D721Med (cell line): ENCODE measurements around the gene MCM10.

Experiments
- DNase-seq: peaks from one replicate; pipeline ENCODE4 v3.0.0; 2011; ENCODE audit warnings: low spot score; ENCODE audit not compliant: insufficient read length
- FAIRE-seq: peaks from 2 replicates; lab custom pipeline; 2011; peaks lifted over from hg19 to GRCh38; lab: Jason Lieb, UNC
- CTCF ChIP-seq: IDR thresholded peaks from 2 replicates; pipeline ENCODE4 v1.5.1; 2012; ENCODE audit warnings: mild to moderate bottlenecking, control low read depth; ENCODE audit not compliant: insufficient read depth; ENCODE audit errors: missing control alignments

Gene MCM10

GRCh38 chr10:13219685-13220670 is 58.6 kb downstream of the MCM10 start:
- DNase-seq (no peak), FAIRE-seq (no peak)
- no peak for TF ChIP-seq CTCF

- TF ChIP-seq CTCF, result no peak
- DNase-seq (no peak), FAIRE-seq (no peak)
Observed at GRCh38 chr10:13221572-13221971, 60.2 kb downstream of the MCM10 start.

DNA sequence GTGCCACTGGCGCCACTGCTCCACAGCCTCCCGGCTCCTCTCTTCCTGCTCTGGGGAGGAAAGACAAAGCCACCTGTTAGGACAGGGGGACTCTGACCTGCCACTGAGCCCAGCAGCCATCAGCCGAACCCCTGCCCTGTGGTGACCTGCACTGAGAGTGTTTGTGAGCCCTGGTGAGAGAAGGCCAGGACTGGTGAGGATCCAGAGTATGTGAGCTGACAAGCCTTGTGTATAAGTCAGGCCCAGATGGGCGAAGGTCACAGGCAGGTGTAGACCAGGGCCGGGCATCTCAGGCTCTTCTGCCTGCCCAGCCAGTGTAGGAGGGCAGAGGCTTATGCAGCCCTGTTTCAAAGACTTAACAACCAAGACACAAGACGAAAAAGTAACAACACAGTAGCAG is 60.8 kb downstream of the MCM10 start:
- FAIRE-seq (no peak), DNase-seq (no peak)
- TF ChIP-seq CTCF, result no peak

DNA sequence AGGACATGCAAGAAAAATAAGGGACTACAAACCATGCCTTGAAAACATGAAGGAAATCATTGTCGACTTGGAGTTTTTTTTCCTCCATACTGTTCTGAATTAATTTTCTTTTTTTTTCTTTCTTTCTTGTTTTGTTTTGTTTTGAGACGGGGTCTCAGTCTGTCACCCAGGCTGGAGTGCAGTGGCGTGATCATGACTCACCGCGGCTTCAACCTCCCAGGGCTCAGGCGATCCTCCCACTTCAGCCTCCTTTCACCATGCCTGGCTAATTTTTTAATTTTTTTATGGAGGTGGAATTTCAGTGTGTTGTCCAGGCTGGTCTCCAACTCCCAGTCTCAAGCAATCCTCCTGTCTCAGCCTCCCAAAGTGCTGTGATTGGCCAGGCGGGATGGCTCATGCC is 61.2 kb downstream of the MCM10 start:
- no peak for FAIRE-seq
- DNase-seq, result no peak
- no peak for TF ChIP-seq CTCF

GRCh38 chr10:13223241-13223640 is 61.9 kb downstream of the MCM10 start:
- TF ChIP-seq CTCF, result no peak
- DNase-seq, result no peak
- FAIRE-seq, result no peak

DNA sequence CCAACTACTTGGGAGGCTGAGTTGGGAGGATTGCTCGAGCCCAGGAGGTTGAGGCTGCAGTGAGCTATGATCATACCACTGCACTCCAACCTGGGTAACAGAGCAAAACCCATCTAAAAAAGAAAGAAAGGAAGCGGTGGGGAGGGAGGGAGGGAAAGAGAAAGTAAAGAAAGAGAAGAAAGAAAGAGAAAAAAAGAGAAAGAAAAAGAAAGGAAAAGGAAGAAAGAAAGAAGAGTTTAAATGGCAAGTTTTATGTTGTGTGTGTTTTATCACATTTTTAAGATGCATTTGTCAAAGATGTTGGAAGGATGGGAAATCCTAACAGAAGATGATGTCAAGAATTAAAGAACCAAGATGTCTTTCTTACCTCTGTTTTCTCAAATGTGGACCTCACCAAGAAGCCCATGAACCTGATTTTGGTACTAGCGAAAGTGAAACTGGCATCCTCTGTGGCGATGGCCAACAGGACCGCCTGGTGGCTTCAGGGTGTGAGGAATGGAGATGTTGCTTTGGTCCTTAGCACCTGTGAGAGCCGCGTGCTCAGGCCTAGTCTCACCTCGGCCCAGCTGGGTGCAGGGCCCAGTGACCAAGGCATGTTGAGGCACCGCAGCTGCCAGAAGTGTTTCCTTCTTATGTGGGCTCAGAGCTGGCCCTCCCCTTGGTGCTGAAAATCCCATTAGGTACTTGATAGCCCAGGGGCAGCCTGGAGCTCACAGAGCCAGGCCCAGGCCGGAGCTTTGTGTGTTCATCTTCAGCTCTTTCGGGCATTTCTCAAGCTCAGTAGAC is 63.0 kb downstream of the MCM10 start:
- FAIRE-seq (no peak), DNase-seq (no peak)
- TF ChIP-seq CTCF, result no peak
